Activated CD8-positive, alpha-beta memory T cell treated with anti-CD3 and anti-CD28 coated beads for 48 hours (primary cell): Measurements from ENCODE around the gene KCNQ5.
"Not testable (repeated sequence)": the region's sequence is repeated elsewhere in the genome, so short reads cannot be mapped to it uniquely, and the experiment has no call there.

Experiments used
- DNase-seq, 3 experiments: peaks; one replicate each; pipeline ENCODE4 v3.0.0-alpha.2; 2020; ENCODE audit warnings: low read depth in 2 of 3, low spot score in 2 of 3

KCNQ5 gene

DNA sequence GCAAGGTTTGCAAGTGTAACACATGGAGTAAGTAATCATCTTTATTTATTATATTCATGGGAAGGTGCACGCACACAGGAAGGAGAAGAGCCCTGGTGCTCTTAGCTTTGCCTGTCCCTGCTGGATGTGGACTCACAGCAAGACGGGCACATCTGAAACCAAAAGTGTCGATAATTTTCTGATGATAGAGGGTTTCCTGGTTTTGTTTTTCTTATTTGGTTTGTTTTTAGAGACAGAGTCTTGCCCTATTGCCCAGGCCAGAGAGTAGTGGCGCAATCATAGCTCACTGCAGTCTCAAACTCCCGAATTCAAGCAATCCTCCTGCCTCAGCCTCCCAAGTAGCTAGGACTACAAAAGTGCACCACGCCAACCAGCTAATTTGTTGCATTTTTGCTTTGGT is 611.2 kb downstream of the KCNQ5 start:
- no peak for DNase-seq

DNA sequence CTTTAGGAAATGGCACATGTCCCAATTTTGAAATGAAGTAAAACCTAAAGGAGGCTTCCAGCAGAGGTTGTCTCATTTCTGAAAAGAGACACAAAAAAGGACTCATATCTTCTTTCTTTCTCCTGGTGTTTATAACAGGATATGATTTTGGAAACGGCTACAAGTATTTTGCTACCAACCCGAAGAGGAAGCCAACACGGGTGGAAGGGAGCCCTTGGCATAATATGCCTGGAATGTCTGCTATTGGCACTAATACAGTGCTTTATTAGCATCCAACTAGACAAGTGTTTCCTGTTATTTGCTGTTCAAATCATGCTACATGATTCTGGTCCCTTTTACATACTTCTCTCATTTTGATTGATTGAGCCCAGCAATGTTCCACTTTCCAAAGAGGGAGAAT is 612.1 kb downstream of the KCNQ5 start:
- DNase-seq: not testable (repeated sequence)

DNA sequence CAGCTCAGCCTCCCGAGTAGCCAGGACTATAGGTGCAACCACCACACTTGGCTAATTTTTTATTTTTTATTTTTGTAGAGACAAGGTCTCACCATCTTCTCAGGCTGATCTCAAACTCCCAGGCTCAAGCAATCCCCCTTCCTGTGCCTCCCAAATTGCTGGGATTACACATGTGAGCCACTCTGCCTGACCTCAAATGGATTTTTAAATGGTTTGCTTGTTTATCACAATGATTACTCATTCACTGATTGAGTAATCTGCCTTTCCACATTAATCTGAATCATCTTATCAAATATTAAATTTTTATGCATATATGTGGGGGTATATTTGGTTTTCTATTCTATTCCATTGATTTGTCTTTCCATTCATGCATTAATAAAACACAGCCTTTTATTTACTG is 612.9 kb downstream of the KCNQ5 start:
- DNase-seq: no peak

DNA sequence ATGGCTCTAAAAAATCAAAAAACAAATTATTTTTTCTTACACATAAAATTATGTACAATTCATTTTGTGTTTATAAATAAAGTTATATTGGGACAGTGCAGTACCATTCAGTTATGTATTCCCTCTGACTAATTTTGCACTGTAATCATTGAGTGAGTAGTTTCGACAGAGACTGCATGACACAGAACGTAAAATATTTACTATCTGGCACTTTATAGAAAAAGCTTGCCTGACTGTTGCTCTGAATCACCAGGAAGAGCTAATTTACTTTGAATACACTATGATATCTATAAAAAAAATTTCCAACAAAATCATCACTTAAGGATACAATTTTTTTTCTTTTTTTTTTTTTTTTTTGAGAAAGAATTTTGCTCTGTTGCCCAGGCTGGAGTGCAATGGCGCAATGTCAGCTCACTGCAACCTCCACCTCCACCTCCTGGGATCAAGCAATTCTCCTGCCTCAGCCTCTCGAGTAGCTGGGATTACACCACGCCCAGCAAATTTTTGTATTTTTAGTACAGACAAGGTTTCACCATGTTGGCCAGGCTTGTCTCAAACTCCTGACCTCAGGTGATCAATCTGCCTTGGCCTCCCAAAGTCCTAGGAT is 614.4 kb downstream of the KCNQ5 start:
- DNase-seq: no peak

DNA sequence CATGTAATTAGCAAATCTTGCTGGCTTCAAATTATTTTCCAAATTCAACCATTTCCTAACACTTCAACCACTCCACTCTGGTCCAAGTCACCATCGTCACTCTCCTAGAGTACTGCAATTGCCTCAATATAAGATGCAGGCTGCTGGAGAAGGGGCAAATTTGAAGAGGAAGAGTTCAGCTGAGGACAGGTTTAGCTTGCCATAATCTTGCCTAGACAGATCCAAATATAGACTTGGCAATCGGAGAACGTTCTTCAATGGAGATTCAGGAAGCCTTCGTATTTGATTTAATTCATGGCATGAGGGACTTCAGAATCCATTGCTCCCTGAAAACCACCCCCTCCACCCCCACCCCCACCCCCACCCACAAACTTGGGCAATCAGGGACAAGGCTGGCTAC is 618.9 kb downstream of the KCNQ5 start:
- DNase-seq: no peak

DNA sequence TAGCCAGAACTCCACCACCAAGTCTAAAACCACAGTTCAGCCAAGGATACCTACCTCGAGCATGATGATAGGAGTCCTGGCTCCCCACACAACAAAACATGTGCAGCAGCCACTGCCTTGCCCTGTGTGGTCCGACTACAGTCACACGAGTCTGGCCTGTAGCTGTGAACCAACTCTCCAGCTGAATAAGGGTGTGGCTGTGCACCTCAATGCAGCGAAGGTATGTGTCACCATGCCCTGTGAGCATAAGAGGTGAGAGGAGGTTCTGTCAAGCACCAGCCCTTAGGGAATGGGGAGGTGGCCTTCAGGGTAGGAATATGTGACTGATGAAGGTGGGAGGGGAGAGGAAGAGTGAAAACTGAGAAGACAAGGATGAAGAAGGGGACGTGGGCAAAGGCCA is 620.1 kb downstream of the KCNQ5 start:
- DNase-seq: no peak
